GM12878 (cell line): ENCODE results near the gene SHQ1. TPM values are rescaled to one million over a fixed set of nuclear protein-coding genes. Genes with fewer than 3 reads are reported as not detected.

ENCODE experiments used
- ATAC-seq: fragments of 200-7000 bp; cut with Tn5 transposase; 3 replicates; pipeline ENCODE4 v1.9.1; 2020; ENCODE audit warnings: mild to moderate bottlenecking, moderate library complexity
- BruUV-seq: library from RNA; stranded (reverse); fragments of 400-500 nt; replicated peaks from 2 replicates; lab custom pipeline; 2021; lab: Mats Ljungman, UMichigan
- CTCF ChIA-PET: fragments of 300-600 bp; sonication (Branson Sonifier 250); formaldehyde crosslinking; extraction: SDS; loops from one replicate; lab custom pipeline; 2021; ENCODE audit warnings: inconsistent platforms; lab: Yijun Ruan, JAX
- POLR2A ChIA-PET: fragments of 350-600 bp; formaldehyde crosslinking; extraction: SDS; loops from one replicate; lab custom pipeline; 2021; ENCODE audit warnings: inconsistent platforms; lab: Charles Lee
- RAD21 ChIA-PET: fragments of 300-600 bp; sonication (Branson Sonifier 250); formaldehyde crosslinking; loops from one replicate; lab custom pipeline; 2023; ENCODE audit warnings: antibody characterized with exemption; ENCODE audit not compliant: unreplicated experiment; lab: Charles Lee
- SMC1A ChIA-PET: fragments of 300-600 bp; sonication (Branson Sonifier 250); formaldehyde crosslinking; loops from one replicate; lab custom pipeline; 2023; ENCODE audit not compliant: unreplicated experiment, uncharacterized antibody; lab: Charles Lee
- DNase-seq: peaks from one replicate; pipeline ENCODE4 v3.0.0-alpha.2; 2011; ENCODE audit warnings: low read depth, low spot score
- FAIRE-seq: peaks from 3 replicates; lab custom pipeline; 2011; peaks lifted over from hg19 to GRCh38; lab: Jason Lieb, UNC
- H2AFZ ChIP-seq: 2 replicates; pipeline ENCODE4 v1.6.0; 2011; ENCODE audit warnings: low read depth, low read length, control low read depth; ENCODE audit not compliant: control insufficient read depth
- H3K27ac ChIP-seq: 2 replicates; pipeline ENCODE4 v1.5.1; 2011; ENCODE audit warnings: control low read depth; ENCODE audit not compliant: control insufficient read depth, insufficient read depth
- H3K27me3 ChIP-seq, 2 experiments: replicated peaks in 1 of 2; 2 replicates each; pipeline versions ENCODE4 v1.6.0 to v1.6.1; 2011; ENCODE audit warnings: low read length in 1 of 2; ENCODE audit not compliant: control insufficient read depth in 2 of 2, insufficient read depth in 2 of 2
- H3K36me3 ChIP-seq, 2 experiments: 2 replicates each; pipeline ENCODE4 v1.5.1; 2011; ENCODE audit warnings: low read length in 1 of 2; ENCODE audit not compliant: control insufficient read depth in 2 of 2, insufficient read depth in 2 of 2
- H3K4me1 ChIP-seq: 2 replicates; pipeline ENCODE4 v1.6.1; 2011; ENCODE audit warnings: mild to moderate bottlenecking, low read length, moderate library complexity, mixed read lengths; ENCODE audit not compliant: control insufficient read depth, insufficient read depth
- H3K4me2 ChIP-seq: 2 replicates; pipeline ENCODE4 v1.6.0; 2011; ENCODE audit warnings: control low read depth; ENCODE audit not compliant: control insufficient read depth, insufficient read depth
- H3K4me3 ChIP-seq: fragments of 200-600 bp; sonication (generic); 2 replicates; pipeline ENCODE4 v1.5.1; 2016
- H3K79me2 ChIP-seq: 2 replicates; pipeline ENCODE4 v1.6.0; 2011; ENCODE audit warnings: low read length; ENCODE audit not compliant: control insufficient read depth, insufficient read depth
- H3K9ac ChIP-seq: 2 replicates; pipeline ENCODE4 v1.8.0; 2011; ENCODE audit warnings: low read length, control low read depth, mixed read lengths; ENCODE audit not compliant: control insufficient read depth, insufficient read depth
- H3K9me3 ChIP-seq: replicated peaks from 3 replicates; pipeline ENCODE4 v1.5.1; 2011; ENCODE audit warnings: mild to moderate bottlenecking, low read length; ENCODE audit not compliant: control insufficient read depth, insufficient read depth
- H4K20me1 ChIP-seq: 2 replicates; pipeline ENCODE4 v1.6.0; 2011; ENCODE audit not compliant: control insufficient read depth, insufficient read depth
- CBFB ChIP-seq: IDR thresholded peaks from 2 replicates; pipeline ENCODE4 v1.6.1; 2016; ENCODE audit warnings: antibody characterized with exemption, low read depth
- CTCF ChIP-seq, 3 experiments: IDR thresholded peaks in 2 of 3; conservative IDR thresholded peaks in 1 of 3; 2 replicates each; pipeline ENCODE4 v1.5.1; 2011; ENCODE audit warnings: low read depth in 3 of 3, low read length in 3 of 3, mild to moderate bottlenecking in 3 of 3, control low read depth in 2 of 3, moderate library complexity in 2 of 3, inconsistent platforms in 1 of 3, mixed read lengths in 1 of 3; ENCODE audit not compliant: control insufficient read depth in 2 of 3, insufficient read depth in 1 of 3; ENCODE audit errors: extremely low read depth in 1 of 3
- EGR1 ChIP-seq, 2 experiments: IDR thresholded peaks; 1 replicate in 1 of 2; 2 replicates in 1 of 2; pipeline ENCODE4 v1.6.1; 2011 to 2012; ENCODE audit warnings: low read depth in 2 of 2, low read length in 2 of 2, borderline replicate concordance in 1 of 2, mild to moderate bottlenecking in 1 of 2, moderate library complexity in 1 of 2
- JUND ChIP-seq: IDR thresholded peaks from 2 replicates; pipeline ENCODE4 v1.6.1; 2012; ENCODE audit warnings: low read depth, mild to moderate bottlenecking, low read length, improper control_type of control experiment, moderate library complexity
- NBN ChIP-seq: fragments of 450-650 bp; IDR thresholded peaks from 2 replicates; pipeline ENCODE4 v1.6.1; 2016
- RELB ChIP-seq: fragments of 450-650 bp; IDR thresholded peaks from 2 replicates; pipeline ENCODE4 v1.6.1; 2017; ENCODE audit warnings: low read depth, mild to moderate bottlenecking, moderate library complexity
- SMC3 ChIP-seq: IDR thresholded peaks from 2 replicates; pipeline ENCODE4 v1.6.1; 2011; ENCODE audit warnings: low read length, improper control_type of control experiment, borderline replicate concordance
- SPI1 ChIP-seq: IDR thresholded peaks from 2 replicates; pipeline ENCODE4 v1.6.1; 2011; ENCODE audit warnings: low read depth, mild to moderate bottlenecking, low read length, moderate library complexity, borderline replicate concordance; ENCODE audit not compliant: insufficient read depth
- SRF ChIP-seq, 2 experiments: IDR thresholded peaks; 2 replicates each; pipeline ENCODE4 v1.6.1; 2011; ENCODE audit warnings: low read depth in 2 of 2, low read length in 2 of 2, mild to moderate bottlenecking in 1 of 2, moderate library complexity in 1 of 2
- TAF1 ChIP-seq: IDR thresholded peaks from 2 replicates; pipeline ENCODE4 v1.6.1; 2011; ENCODE audit warnings: mild to moderate bottlenecking, low read depth, low read length, borderline replicate concordance
- USF2 ChIP-seq: IDR thresholded peaks from 2 replicates; pipeline ENCODE4 v1.6.1; 2011; ENCODE audit warnings: low read depth, low read length, improper control_type of control experiment, borderline replicate concordance
- WGBS: methylation state at CpG from one replicate; pipeline ENCODE4 v1.1.6; 2016; ENCODE audit warnings: low lambda C conversion rate; ENCODE audit not compliant: insufficient replicate concordance, insufficient coverage; ENCODE audit errors: missing lambda C conversion rate; 5-methylcytosine and 5-hydroxymethylcytosine counted together
- in situ Hi-C: fragments of 300-500 bp; cut with MboI; formaldehyde crosslinking; loops from 9 replicates; pipeline ENCODE4 v1.14.3; 2018; ENCODE audit warnings: mixed read lengths
- intact Hi-C: fragments of 100-400 bp; cut with micrococcal nuclease; formaldehyde crosslinking; loops from one replicate; pipeline ENCODE4 v1.14.2; 2022; ENCODE audit not compliant: unreplicated experiment
- polyA plus RNA-seq, 11 experiments: library from polyadenylated mRNA; depleted of rRNA in 4 of 11; unstranded in 6 of 11; stranded (reverse) in 5 of 11; fragments of >200 nt; fragmentation: Nextera tagmentation in 4 of 11; fragmentation: Illumina TruSeq in 1 of 11; extraction: Ambion mirVana in 4 of 11; extraction: Trizol in 1 of 11; gene quantifications; 1 replicate in 1 of 11; 2 replicates in 10 of 11; pipeline versions ENCODE4 v1.2.1 to v1.2.3, GENCODE V29; 2011 to 2016; ENCODE audit warnings: inconsistent platforms in 2 of 11, missing spikeins in 2 of 11, low read depth in 1 of 11
- total RNA-seq, 4 experiments: library from RNA; depleted of rRNA in 3 of 4; stranded (reverse); fragments of >200 nt in 3 of 4; fragmentation: Illumina TruSeq in 1 of 4; extraction: Trizol in 1 of 4; gene quantifications; 2 replicates each; pipeline versions ENCODE4 v1.2.1 to v1.2.3, GENCODE V29; 2013 to 2021
- TF ChIP-seq, protein P1 (sequence below): fragments of 150-350 bp; IDR thresholded peaks from 2 replicates; pipeline ENCODE4 v1.6.1; 2014; ENCODE audit warnings: mild to moderate bottlenecking, low read depth, low read length
- TF ChIP-seq, protein P2 (sequence below): fragments of 450-650 bp; IDR thresholded peaks from 2 replicates; pipeline ENCODE4 v1.6.1; 2017; ENCODE audit warnings: mild to moderate bottlenecking, low read depth, inconsistent platforms; ENCODE audit not compliant: poor library complexity, severe bottlenecking

The SHQ1 gene
- total and polyA plus RNA-seq, 10 of the 15 experiments (the other 5 are each of a cell fraction or from before 2014, with no cell fraction given): 12.6 to 51.7 (median 24.5) TPM

- no peak within 1 kb of the TSS for H2AFZ ChIP-seq
- peak within 1 kb of the TSS; percentile 43 for H3K4me3 ChIP-seq
- in situ Hi-C loops (no loop called here), intact Hi-C loops (no loop called here)
- no peaks in the 10 kb centered on the region; the same call in 2 of the 3 replicates for H3K9me3 ChIP-seq
- peaks cover 3 to 4% of the 10 kb centered on the region in 2 experiments; a peak in 3 of 4 replicates for H3K27me3 ChIP-seq
- ATAC-seq: peak; percentile 35
- no peak for DNase-seq
- RAD21 ChIA-PET: no interaction called here
- SMC1A ChIA-PET: interaction anchor here (1.6 kb wide), 1 partner anchor 10 kb away, joined by 3 read pairs; no protein-coding TSS in a partner anchor
- FAIRE-seq: no peak
- WGBS: under 1% methylated on average over 22 of the region's 96 CpGs
- no peaks in the 10 kb centered on the region for H4K20me1 ChIP-seq
- H3K9ac ChIP-seq: no peak within 1 kb of the TSS
- H3K79me2 ChIP-seq: no peaks in the 10 kb centered on the region
- peak within 1 kb of the TSS; percentile 80 for H3K4me2 ChIP-seq
- CTCF ChIA-PET: no interaction called here
- 0 out of 2 replicates have a peak, but pooled peaks cover 5% of the 10 kb centered on the region for H3K4me1 ChIP-seq
- POLR2A ChIA-PET: no interaction called here
- no peaks in the 10 kb centered on the region for H3K36me3 ChIP-seq
- no peak within 1 kb of the TSS for H3K27ac ChIP-seq
- no TSS peak for BruUV-seq
- TF ChIP-seq, protein P1, sequence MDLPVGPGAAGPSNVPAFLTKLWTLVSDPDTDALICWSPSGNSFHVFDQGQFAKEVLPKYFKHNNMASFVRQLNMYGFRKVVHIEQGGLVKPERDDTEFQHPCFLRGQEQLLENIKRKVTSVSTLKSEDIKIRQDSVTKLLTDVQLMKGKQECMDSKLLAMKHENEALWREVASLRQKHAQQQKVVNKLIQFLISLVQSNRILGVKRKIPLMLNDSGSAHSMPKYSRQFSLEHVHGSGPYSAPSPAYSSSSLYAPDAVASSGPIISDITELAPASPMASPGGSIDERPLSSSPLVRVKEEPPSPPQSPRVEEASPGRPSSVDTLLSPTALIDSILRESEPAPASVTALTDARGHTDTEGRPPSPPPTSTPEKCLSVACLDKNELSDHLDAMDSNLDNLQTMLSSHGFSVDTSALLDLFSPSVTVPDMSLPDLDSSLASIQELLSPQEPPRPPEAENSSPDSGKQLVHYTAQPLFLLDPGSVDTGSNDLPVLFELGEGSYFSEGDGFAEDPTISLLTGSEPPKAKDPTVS: no peak
- TF ChIP-seq USF2 (no peak), SRF (IDR thresholded peaks at IDR 0.05; ENCODE audit: low read depth in 2 of 2, low read length in 2 of 2) (no peak), JUND (no peak), EGR1 (IDR thresholded peaks at IDR 0.05; ENCODE audit: borderline replicate concordance in 1 of 2, low read depth in 2 of 2, low read length in 2 of 2) (peak in 1 of 2 experiments; percentile 19; a peak in 1 of 3 replicates), SPI1 (no peak), NBN (no peak), SMC3 (no peak), CTCF (IDR thresholded peaks at IDR 0.05 in 2 of 3, conservative IDR thresholded peaks at IDR 0.05 in 1 of 3; ENCODE audit: control insufficient read depth in 2 of 3, extremely low read depth in 1 of 3, insufficient read depth in 1 of 3, low read depth in 3 of 3, low read length in 3 of 3) (no peak), RELB (no peak), TAF1 (peak; percentile 25; the same call in 1 of the 2 replicates), CBFB (no peak)
- TF ChIP-seq, protein P2, sequence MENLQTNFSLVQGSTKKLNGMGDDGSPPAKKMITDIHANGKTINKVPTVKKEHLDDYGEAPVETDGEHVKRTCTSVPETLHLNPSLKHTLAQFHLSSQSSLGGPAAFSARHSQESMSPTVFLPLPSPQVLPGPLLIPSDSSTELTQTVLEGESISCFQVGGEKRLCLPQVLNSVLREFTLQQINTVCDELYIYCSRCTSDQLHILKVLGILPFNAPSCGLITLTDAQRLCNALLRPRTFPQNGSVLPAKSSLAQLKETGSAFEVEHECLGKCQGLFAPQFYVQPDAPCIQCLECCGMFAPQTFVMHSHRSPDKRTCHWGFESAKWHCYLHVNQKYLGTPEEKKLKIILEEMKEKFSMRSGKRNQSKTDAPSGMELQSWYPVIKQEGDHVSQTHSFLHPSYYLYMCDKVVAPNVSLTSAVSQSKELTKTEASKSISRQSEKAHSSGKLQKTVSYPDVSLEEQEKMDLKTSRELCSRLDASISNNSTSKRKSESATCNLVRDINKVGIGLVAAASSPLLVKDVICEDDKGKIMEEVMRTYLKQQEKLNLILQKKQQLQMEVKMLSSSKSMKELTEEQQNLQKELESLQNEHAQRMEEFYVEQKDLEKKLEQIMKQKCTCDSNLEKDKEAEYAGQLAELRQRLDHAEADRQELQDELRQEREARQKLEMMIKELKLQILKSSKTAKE: no peak
These were observed 39.7 kb upstream of the SHQ1 start, which contains the start of gene GXYLT2 for GRCh38 chr3:72887705-72888545. TSS of gene GXYLT2 (plus strand) at chr3:72888046. CDS start at chr3:72888234, 188 bp downstream.
